ENCODE data around the gene RABGAP1.

Gene RABGAP1

GRCh38 chr9:123002754-123003153, 61.9 kb downstream of the RABGAP1 start:
- in situ Hi-C loops (cut with MboI; ENCODE audit: low pct_unique_long_range_greater_than_20kb, low sequenced_read_pairs), result no loop called here
- DNase-seq, result peak; percentile 33

- DNase-seq, result no peak
- in situ Hi-C loops (cut with MboI; ENCODE audit: low pct_unique_long_range_greater_than_20kb, low sequenced_read_pairs), result no loop called here
Measured at GRCh38 chr9:123003466-123003865, 62.6 kb downstream of the RABGAP1 start.

DNA sequence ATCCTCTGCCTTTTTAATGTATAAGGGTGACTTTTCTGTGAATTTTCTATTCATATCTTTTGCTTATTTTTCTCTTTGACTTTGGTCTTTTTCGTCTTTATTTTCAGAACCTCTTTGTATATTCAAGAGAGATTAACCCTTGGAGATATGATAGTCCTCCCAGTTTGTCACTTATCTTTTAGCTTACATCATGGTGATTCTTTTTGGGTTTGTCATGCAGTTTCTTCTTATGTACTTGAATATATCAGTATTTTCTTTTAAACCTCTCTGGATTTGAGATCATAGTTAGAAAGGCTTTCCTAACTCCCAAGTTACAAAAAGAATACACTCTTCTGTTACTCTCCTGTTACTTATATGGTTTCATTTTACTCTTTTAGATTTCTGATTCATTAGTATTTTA, 65.1 kb downstream of the RABGAP1 start:
- DNase-seq, result no peak
- in situ Hi-C loops (cut with MboI; ENCODE audit: low pct_unique_long_range_greater_than_20kb, low sequenced_read_pairs), result no loop called here

DNA sequence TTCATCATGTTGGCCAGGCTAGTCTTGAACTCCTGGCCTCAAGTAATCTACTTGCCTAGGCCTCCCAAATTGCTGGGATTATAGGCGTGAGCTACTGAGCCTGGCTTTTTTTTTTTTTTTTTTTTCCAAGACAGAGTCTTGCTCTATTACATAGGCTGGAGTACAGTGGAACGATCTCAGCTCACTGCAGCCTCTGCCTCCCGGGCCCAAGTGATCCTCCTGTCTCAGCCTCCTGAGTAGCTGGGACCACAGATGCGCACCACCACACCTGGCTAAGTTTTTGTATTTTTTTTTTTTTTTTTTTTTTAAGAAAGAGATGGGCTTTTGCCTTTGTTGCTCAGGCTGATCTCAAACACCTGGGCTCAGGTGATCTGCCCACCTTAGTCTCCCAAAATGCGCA, 66.4 kb downstream of the RABGAP1 start:
- DNase-seq, result no peak

GRCh38 chr9:123008909-123009308, 68.1 kb downstream of the RABGAP1 start:
- no peak for DNase-seq
- in situ Hi-C loops (cut with MboI; ENCODE audit: low pct_unique_long_range_greater_than_20kb, low sequenced_read_pairs), result no loop called here

More for the DNA sequence above, 66.4 kb downstream of the RABGAP1 start:
- in situ Hi-C loops (cut with MboI; ENCODE audit: low pct_unique_long_range_greater_than_20kb, low sequenced_read_pairs), result no loop called here

- no peak for DNase-seq
- in situ Hi-C loops (cut with MboI; ENCODE audit: low pct_unique_long_range_greater_than_20kb, low sequenced_read_pairs), result no loop called here
Measured at GRCh38 chr9:123011380-123011779, 70.6 kb downstream of the RABGAP1 start.

DNA sequence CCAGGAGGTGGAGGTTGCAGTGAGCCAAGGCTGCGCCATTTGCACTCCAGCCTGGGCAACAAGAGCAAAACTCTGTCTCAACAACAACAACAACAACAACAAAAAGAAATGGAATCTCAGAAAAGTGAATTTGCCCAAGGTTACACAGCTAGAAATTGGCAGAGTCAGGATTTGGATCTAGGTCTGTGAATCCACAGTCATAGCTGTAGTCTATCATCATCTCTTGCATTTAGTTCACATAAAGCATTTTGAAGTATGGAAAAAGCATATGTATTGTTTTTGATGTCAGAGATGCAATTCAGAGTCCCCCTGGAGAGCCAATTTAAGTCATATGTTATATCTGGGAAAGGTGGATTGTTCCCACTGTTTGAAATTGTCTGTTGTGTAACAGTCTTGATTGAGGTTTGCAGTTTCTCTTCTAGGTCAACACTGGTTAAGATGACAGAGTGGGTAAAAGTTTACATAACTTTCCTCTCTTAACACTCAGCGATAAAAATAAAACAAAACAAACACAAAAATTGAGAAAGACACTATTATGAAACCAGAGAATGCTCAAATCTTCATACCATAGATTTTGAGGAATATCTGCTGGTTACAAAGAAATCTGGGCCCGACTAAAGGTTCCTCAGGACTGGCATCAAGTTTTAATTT, 71.2 kb downstream of the RABGAP1 start:
- DNase-seq, result no peak
- in situ Hi-C loops (cut with MboI; ENCODE audit: low pct_unique_long_range_greater_than_20kb, low sequenced_read_pairs), result no loop called here

DNA sequence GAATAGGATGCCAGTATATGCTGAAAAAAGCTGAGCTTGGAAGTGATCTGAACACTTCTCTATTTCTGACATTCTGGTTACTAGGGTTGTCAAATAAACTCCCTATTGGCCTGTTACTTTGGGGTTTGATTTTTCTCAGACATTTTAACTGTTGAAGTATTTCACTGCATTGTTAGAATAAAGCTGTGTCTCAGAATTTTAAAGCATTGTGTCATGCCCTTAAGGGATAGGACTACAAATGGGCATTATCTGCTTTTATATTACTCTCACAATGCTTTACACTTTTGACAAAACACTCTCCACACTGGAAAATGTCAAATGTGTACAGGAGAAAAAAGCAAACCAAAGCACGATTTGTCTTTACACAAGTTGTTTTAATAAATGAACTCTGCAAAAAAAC, 75.8 kb downstream of the RABGAP1 start:
- in situ Hi-C loops (cut with MboI; ENCODE audit: low pct_unique_long_range_greater_than_20kb, low sequenced_read_pairs), result no loop called here
- no peak for DNase-seq

GRCh38 chr9:123020796-123021195, 80.0 kb downstream of the RABGAP1 start:
- no peak for DNase-seq

GRCh38 chr9:123026425-123026824, 85.6 kb downstream of the RABGAP1 start:
- in situ Hi-C loops (cut with MboI; ENCODE audit: low pct_unique_long_range_greater_than_20kb, low sequenced_read_pairs), result no loop called here
- no peak for DNase-seq

More at GRCh38 chr9:123020796-123021195, 80.0 kb downstream of the RABGAP1 start:
- in situ Hi-C loops (cut with MboI; ENCODE audit: low pct_unique_long_range_greater_than_20kb, low sequenced_read_pairs), result no loop called here

DNA sequence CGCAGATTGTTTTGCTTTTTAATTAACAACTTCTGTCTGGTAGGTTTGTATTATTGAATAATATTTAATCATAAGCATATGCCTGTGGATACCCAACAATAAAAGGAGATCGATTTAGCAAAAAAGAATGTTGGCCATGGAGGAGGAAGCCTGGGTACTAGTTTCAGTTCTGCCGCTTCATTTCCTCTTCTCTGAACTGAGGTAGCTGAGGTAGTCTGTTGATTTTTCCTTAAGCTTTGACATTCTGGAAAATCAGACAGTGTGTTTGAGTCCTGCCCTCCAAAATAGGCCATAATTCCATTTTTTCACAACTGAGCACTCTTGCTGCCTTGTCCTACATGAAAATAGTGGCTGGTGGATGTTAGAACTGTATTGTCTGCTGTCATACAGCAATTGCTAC, 86.7 kb downstream of the RABGAP1 start:
- no peak for DNase-seq
- in situ Hi-C loops (cut with MboI; ENCODE audit: low pct_unique_long_range_greater_than_20kb, low sequenced_read_pairs), result no loop called here

- in situ Hi-C loops (cut with MboI; ENCODE audit: low pct_unique_long_range_greater_than_20kb, low sequenced_read_pairs), result no loop called here
- no peak for DNase-seq
Measured at GRCh38 chr9:123028136-123028535, 87.3 kb downstream of the RABGAP1 start.

- DNase-seq, result no peak
- in situ Hi-C loops (cut with MboI; ENCODE audit: low pct_unique_long_range_greater_than_20kb, low sequenced_read_pairs), result no loop called here
Measured at GRCh38 chr9:123028973-123029372, 88.2 kb downstream of the RABGAP1 start.

- in situ Hi-C loops (cut with MboI; ENCODE audit: low pct_unique_long_range_greater_than_20kb, low sequenced_read_pairs), result no loop called here
- no peak for DNase-seq
Measured at GRCh38 chr9:123031963-123032362, 91.1 kb downstream of the RABGAP1 start.

GRCh38 chr9:123033352-123033751, 92.5 kb downstream of the RABGAP1 start, which contains the start of gene GPR21:
Gene GPR21 (plus strand): TSS chr9:123033667. CDS start chr9:123034567, 900 bp downstream.
- in situ Hi-C loops (cut with MboI; ENCODE audit: low pct_unique_long_range_greater_than_20kb, low sequenced_read_pairs), result no loop called here
- DNase-seq, result no peak

- no peak for DNase-seq
- in situ Hi-C loops (cut with MboI; ENCODE audit: low pct_unique_long_range_greater_than_20kb, low sequenced_read_pairs), result no loop called here
Measured at GRCh38 chr9:123033864-123034601, 93.2 kb downstream of the RABGAP1 start.

- in situ Hi-C loops (cut with MboI; ENCODE audit: low pct_unique_long_range_greater_than_20kb, low sequenced_read_pairs), result no loop called here
- DNase-seq, result no peak
Measured at GRCh38 chr9:123034881-123035510, 94.2 kb downstream of the RABGAP1 start.

- in situ Hi-C loops (cut with MboI; ENCODE audit: low pct_unique_long_range_greater_than_20kb, low sequenced_read_pairs), result no loop called here
Measured at GRCh38 chr9:123035791-123036190, 95.0 kb downstream of the RABGAP1 start.

GRCh38 chr9:123036893-123037545, 96.2 kb downstream of the RABGAP1 start:
- no peak for DNase-seq
- in situ Hi-C loops (cut with MboI; ENCODE audit: low pct_unique_long_range_greater_than_20kb, low sequenced_read_pairs), result no loop called here

More at GRCh38 chr9:123035791-123036190, 95.0 kb downstream of the RABGAP1 start:
- DNase-seq, result no peak

Measured in KBM-7 (cell line).